GM12865 (cell line): Measurements from ENCODE around the gene AIG1.

ENCODE experiments used
- DNase-seq: peaks from one replicate; pipeline ENCODE4 v3.0.0; 2010; ENCODE audit warnings: low read depth
- H3K4me3 ChIP-seq: 2 replicates; pipeline ENCODE4 v1.5.1; 2011; ENCODE audit warnings: mild to moderate bottlenecking, low read depth, low read length, control low read depth
- TF ChIP-seq, protein P1 (sequence below): IDR thresholded peaks from 2 replicates; pipeline ENCODE4 v1.5.1; 2011; ENCODE audit warnings: low read length, control low read depth, low read depth, inconsistent platforms; ENCODE audit not compliant: insufficient read depth; ENCODE audit errors: missing control alignments

AIG1 gene

DNA sequence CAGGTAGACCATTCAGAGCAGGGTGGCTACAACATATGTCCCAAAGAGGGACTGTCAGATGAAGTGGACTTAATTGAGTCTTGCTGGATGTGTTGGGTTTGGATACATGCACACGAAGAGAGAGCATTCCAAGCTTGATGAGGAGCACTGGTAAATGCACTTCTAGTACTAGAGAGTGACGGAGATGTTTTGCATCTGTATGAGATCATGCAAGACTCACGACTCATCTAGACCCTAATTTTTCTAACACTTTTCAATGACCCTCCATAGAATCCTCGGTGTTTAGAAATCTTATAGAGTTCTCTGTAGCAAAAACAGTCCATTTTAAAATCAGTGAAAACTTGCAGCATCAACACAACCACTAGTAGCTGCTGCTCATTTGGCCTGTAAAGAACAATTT, 4.8 kb upstream of the AIG1 start:
- TF ChIP-seq, protein P1, sequence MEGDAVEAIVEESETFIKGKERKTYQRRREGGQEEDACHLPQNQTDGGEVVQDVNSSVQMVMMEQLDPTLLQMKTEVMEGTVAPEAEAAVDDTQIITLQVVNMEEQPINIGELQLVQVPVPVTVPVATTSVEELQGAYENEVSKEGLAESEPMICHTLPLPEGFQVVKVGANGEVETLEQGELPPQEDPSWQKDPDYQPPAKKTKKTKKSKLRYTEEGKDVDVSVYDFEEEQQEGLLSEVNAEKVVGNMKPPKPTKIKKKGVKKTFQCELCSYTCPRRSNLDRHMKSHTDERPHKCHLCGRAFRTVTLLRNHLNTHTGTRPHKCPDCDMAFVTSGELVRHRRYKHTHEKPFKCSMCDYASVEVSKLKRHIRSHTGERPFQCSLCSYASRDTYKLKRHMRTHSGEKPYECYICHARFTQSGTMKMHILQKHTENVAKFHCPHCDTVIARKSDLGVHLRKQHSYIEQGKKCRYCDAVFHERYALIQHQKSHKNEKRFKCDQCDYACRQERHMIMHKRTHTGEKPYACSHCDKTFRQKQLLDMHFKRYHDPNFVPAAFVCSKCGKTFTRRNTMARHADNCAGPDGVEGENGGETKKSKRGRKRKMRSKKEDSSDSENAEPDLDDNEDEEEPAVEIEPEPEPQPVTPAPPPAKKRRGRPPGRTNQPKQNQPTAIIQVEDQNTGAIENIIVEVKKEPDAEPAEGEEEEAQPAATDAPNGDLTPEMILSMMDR = no peak
- no peak for DNase-seq
- H3K4me3 ChIP-seq = no peak overlapping the region

DNA sequence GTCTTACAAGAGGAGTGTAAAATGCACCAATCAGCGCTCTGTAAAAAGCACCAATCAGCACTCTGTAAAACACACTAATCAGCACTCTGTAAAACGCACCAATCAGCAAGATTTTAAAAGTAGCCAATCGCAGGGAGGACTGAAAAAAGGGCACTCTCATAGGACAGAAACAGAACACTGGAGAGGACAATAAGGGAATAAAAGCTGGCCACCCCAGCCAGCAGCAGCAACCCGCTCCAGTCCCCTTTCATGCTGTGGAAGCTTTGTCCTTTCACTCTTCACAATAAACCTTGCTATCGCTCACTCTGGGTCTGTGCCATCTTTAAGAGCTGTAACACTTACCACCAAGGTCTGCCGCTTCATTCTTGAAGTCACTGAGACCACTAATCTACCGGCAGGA, 1.7 kb upstream of the AIG1 start:
- no peak overlapping the region for H3K4me3 ChIP-seq
- TF ChIP-seq, protein P1 = no peak
- DNase-seq = no peak

DNA sequence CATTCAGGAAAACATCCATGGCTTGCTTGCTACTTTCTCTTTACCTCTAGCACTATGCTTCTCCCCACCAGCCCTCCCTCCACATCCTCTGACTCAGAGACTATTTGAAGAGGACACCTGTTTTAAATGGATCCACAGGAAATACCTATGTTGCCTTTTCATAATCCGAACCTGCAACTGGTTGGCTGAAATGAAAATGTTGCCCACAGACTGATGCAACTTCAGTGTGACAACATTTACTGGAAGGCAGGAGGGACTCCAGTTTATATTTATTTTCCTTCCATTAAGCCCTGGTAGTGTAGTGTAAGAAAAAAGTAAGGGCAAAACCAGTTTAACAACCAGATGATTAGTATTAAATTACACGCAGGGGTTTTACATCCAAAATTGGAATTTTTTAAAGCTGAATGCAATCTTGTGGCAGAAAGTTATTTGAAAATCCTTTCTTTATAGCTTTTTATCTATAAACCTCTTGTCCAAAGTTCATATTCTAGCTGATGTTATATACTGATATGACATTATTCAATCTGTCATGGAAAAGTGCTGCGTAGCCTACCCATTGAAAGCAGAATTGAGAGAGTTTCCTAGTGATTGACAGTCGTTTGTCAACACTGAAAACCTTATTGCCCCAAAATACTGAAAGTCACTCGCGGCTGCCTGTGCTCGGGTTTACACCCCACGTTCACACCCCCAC, 881 bp upstream of the AIG1 start:
- DNase-seq = peak; percentile 63
- TF ChIP-seq, protein P1 = no peak
- H3K4me3 ChIP-seq = peak overlapping the region; percentile 74

DNA sequence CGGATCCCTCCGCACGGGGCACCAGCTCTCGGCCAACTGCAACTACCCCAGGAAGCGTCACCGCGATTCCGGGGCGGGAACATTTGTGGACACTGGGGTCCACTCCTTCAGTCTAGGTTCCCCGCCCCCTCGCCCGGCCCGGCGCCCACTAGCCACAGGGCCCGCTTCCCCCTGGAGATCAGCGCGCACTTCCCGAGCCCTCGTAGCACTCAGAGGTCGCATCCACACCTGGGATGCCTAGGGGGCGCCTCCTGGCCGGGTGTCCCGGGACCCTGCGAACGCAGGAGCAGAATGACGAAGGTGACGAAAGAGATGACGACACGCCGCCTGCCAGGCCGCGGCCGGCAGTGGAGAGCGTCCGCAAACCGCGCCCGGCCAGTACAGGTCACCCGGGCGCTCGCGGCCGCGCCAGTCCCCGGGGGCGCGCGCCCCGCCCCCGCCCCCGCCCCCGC, 309 bp upstream of the AIG1 start:
- peak; percentile 89 for DNase-seq
- TF ChIP-seq, protein P1 = peak; percentile 15
- peak overlapping the region; percentile 74 for H3K4me3 ChIP-seq

DNA sequence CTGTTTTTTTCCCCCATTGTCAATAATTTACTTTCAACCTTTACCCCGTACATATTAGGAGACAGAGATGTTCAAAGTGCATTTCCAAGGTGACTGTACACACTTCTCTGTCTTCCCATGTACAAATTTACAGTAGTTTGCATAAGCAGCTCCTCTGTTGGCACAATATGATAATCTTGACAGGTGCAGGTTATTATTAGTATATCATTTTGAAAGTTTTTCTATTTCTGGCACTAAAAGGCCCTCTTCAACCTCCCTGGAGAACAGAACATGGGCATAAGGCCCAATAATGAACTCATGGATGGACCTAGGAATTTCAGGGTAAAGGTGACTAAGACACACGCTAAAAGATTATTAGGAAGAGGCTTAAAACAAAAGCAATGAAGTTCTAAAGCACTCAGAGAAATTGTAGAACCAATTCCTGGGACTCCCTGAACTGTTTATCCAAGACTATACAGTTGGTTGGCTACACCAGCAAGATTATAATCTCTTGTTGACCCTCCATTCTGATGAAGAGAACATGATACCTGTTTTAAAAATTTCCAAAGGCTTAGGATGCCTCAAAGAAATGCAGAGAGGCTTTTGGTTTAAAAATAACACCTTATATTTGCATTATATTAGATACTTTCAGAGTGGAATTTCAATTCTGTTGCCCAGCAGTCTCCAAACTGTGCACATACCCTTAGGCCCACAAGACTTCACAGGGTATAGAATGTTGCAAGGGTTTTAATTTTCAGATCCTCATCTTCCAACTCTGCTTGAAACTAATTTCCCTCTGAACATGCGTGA, 1.1 kb downstream of the AIG1 start:
- TF ChIP-seq, protein P1 = no peak
- DNase-seq = no peak

DNA sequence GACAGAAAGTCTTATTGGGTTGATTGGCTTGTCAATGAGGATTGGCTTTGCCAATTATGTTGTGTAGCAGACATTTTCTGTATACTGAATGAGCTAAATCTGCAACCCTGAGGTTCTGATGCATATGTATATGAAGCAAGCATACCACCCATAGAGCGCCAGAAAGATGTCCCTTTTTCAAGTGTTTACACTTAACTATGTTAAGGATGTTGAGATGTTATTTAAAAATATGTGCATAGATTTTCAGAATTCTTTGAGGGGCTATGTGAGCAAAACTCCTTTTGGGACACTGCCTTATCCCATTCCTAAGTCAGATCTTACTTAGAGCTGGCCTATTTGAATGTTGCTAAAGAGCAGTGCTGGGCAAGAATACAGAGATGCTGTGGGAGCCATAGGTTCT, 1.9 kb downstream of the AIG1 start:
- DNase-seq = no peak
- H3K4me3 ChIP-seq = no peak overlapping the region
- TF ChIP-seq, protein P1 = no peak

More for the DNA sequence above, 1.1 kb downstream of the AIG1 start:
- H3K4me3 ChIP-seq = peak overlapping the region; percentile 96
